ENCODE measurements around the gene DAB2IP. TPM values are rescaled to one million over a fixed set of nuclear protein-coding genes. Genes with fewer than 3 reads are reported as not detected.
"Not testable (repeated sequence)": the region's sequence is repeated elsewhere in the genome, so short reads cannot be mapped to it uniquely, and the experiment has no call there.

The DAB2IP gene
- polyA plus RNA-seq, 12 donors = 29.6 to 49.8 (median 38.4) TPM; not detected in 1

- peak; percentile 90 for DNase-seq
Measured at GRCh38 chr9:121725008-121725775, 73.8 kb downstream of the DAB2IP start.

- DNase-seq = no peak
Measured at GRCh38 chr9:121727295-121728020, 76.0 kb downstream of the DAB2IP start.

- DNase-seq = no peak
Measured at GRCh38 chr9:121728916-121729315, 77.5 kb downstream of the DAB2IP start.

GRCh38 chr9:121729769-121730562 is 78.5 kb downstream of the DAB2IP start:
- DNase-seq = no peak

GRCh38 chr9:121731090-121731489 is 79.7 kb downstream of the DAB2IP start:
- no peak for DNase-seq

- DNase-seq = no peak
Measured at GRCh38 chr9:121731919-121732318, 80.5 kb downstream of the DAB2IP start.

GRCh38 chr9:121732389-121732788 is 81.0 kb downstream of the DAB2IP start:
- no peak for DNase-seq

- DNase-seq = no peak
Measured at GRCh38 chr9:121732886-121733285, 81.5 kb downstream of the DAB2IP start.

GRCh38 chr9:121734465-121734864 is 83.0 kb downstream of the DAB2IP start:
- DNase-seq = no peak

GRCh38 chr9:121735065-121735792 is 83.8 kb downstream of the DAB2IP start:
- no peak for DNase-seq

- peak; percentile 58 for DNase-seq
Measured at GRCh38 chr9:121735793-121736770, 84.6 kb downstream of the DAB2IP start.

- no peak for DNase-seq
Measured at GRCh38 chr9:121736934-121737462, 85.6 kb downstream of the DAB2IP start.

GRCh38 chr9:121737481-121737931 is 86.1 kb downstream of the DAB2IP start:
- DNase-seq = no peak

- no peak for DNase-seq
Measured at GRCh38 chr9:121738411-121738810, 87.0 kb downstream of the DAB2IP start.

GRCh38 chr9:121738968-121739367 is 87.5 kb downstream of the DAB2IP start:
- DNase-seq = no peak

GRCh38 chr9:121739971-121740370 is 88.5 kb downstream of the DAB2IP start:
- DNase-seq = no peak

GRCh38 chr9:121741228-121741918 is 89.9 kb downstream of the DAB2IP start:
- no peak for DNase-seq

GRCh38 chr9:121741919-121742283 is 90.5 kb downstream of the DAB2IP start:
- not testable (repeated sequence) for DNase-seq

GRCh38 chr9:121742923-121743322 is 91.5 kb downstream of the DAB2IP start:
- no peak for DNase-seq
